GM11168 (cell line): ENCODE results near the gene ALG9.

Experiments
- in situ Hi-C: fragments of 300-500 bp; cut with MboI; formaldehyde crosslinking; loops from one replicate; pipeline ENCODE4 v1.12.0; 2022; ENCODE audit warnings: low sequenced_read_pairs; ENCODE audit not compliant: unreplicated experiment

The ALG9 gene

DNA sequence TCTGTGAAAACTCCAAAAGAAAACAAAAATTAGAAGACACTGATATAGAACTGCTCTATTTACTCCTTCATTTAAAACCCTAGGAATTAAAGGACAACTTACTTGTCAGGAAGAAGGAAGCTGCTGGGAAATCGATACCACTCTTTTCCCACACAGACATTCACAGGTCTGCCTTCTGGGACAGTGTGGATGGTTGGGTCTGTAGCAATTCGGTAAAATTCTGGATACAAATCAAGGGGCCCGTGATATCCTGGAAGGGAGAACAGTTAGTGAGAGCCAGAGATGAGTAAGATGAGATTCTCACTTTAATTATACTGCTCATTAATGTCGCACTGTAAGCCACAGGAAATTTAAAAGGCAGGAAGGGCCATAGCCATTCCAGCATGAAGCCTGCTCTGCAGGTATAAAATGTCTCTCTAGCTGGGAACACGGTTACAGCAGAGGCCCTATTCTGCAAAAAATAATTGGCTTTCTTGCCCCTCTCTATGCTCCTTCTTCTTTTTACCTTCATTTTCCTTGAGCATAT lies 34.0 kb downstream of the ALG9 start:
- in situ Hi-C loops: no loop called here

- in situ Hi-C loops: no loop called here
Measured at GRCh38 chr11:111836721-111837120, 34.7 kb downstream of the ALG9 start.

- in situ Hi-C loops: no loop called here
Measured at GRCh38 chr11:111836162-111836561, 35.2 kb downstream of the ALG9 start.

DNA sequence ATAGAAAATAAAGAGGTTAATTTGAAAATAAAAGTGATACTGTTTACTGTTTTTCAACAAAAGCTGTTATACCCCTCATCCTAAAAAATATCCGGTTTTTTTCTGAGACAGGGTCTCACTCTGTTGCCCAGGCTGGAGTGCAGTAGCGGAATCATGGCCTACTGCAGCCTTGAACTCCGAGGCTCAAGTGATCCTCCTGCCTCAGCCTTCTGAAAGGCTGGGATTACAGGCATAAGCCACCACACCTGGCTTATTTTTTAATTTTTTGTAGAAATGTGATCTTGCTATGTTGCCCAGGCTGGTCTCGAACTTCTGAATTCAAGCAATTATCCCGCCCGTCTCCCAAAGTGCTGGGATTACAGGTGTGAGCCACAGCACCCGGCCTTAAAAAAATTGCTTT lies 35.7 kb downstream of the ALG9 start:
- in situ Hi-C loops: no loop called here

- in situ Hi-C loops: no loop called here
Measured at GRCh38 chr11:111834432-111835163, 36.8 kb downstream of the ALG9 start.

- in situ Hi-C loops: no loop called here
Measured at GRCh38 chr11:111833524-111833923, 37.9 kb downstream of the ALG9 start.

DNA sequence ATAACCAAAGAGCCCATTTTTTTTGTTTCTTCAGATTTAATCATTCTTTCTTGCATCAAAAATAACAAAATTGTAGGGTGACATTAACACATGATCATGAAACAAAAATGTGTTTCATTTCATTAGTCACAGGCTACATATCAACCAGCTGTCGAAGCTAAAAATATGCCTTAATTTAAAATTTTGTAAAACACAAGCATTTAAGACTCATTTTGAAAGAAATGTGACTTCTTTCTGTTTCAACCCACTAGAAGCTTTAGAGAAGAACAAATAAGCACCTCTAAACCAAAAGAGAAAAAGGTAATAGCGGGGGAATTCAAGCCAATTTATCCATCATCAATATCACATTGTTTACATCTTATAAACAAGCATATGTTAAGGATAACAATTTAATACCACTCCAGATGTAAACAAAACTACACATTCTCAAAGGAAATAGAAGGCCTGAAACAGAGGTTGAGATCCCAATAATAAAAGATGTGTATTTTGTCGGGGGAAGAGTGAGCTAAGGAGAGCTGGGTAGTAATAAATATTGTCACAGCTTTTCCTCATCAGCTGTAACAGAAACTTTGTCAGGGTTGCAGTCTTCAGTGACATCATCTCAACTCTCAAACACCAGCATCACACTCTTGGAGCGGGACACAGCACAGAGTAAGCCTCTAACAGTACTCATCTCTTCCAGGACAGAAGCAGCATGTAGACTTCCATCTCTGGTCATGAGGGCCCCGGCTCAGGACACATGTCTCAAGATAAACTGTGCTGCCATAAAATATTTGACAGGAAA lies 42.0 kb downstream of the ALG9 start:
- in situ Hi-C loops: no loop called here

GRCh38 chr11:111826322-111826950 lies 44.9 kb downstream of the ALG9 start:
- in situ Hi-C loops: no loop called here

DNA sequence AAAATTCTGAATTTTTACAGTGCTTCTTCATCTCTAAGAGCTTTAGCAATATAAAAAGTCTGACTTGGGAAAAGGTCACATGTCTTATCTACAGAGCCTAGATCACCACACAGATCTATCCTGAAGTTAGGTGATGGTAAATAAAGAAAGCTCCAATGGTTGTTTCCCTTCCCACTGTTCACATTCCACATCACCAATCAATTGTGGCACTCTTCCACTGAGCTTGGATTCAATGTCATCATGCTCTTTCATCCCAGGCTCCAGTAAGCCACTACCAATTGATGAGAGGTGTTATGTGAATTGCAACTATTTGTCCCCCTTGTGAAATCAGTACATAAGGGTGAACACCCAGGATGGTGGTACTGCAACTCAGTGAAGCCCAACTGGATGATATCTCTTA lies 47.8 kb downstream of the ALG9 start:
- in situ Hi-C loops: no loop called here

- in situ Hi-C loops: no loop called here
Measured at GRCh38 chr11:111823131-111823530, 48.2 kb downstream of the ALG9 start.

GRCh38 chr11:111819829-111820237 lies 51.5 kb downstream of the ALG9 start:
- in situ Hi-C loops: no loop called here

GRCh38 chr11:111819161-111819828 lies 52.1 kb downstream of the ALG9 start:
- in situ Hi-C loops: no loop called here

DNA sequence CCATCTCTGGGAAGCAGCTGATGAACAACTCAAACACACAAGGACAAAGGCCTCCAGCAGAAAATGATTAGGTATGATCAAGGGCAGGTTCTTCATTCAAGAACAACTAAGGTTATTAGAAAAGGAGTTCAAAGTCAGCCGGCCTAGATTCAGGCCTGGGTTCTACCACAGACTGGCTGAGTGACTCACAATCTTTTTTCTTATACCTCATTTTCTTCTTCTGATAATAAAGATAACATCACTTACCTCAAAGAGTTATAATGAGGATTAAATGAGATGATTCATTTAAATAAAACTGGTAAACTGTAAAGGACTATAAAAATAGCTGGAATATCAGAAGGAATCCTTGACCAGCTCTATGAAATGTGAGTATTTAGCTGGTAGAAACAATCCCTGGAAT lies 55.9 kb downstream of the ALG9 start:
- in situ Hi-C loops: no loop called here

- in situ Hi-C loops: no loop called here
Measured at GRCh38 chr11:111814557-111815320, 56.6 kb downstream of the ALG9 start.

DNA sequence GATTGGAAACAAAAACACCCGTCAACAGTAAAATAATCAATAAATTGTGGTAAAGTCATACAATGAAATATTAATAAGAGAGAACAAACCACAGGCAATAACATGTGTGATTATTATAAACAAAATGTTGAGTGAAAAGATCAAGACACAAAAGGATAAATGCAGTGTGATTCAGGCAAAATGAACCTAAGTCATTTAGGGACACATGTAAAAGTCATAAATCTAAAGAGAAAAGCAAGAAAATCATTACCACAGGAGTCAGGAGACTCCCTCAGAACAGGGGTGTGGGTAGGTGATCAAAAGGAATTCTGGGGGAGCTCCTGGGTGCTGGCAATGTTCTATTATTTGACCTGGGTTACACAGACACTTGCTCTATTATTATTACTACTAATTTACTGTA lies 57.3 kb downstream of the ALG9 start:
- in situ Hi-C loops: no loop called here

- in situ Hi-C loops: no loop called here
Measured at GRCh38 chr11:111812211-111812610, 59.2 kb downstream of the ALG9 start.

DNA sequence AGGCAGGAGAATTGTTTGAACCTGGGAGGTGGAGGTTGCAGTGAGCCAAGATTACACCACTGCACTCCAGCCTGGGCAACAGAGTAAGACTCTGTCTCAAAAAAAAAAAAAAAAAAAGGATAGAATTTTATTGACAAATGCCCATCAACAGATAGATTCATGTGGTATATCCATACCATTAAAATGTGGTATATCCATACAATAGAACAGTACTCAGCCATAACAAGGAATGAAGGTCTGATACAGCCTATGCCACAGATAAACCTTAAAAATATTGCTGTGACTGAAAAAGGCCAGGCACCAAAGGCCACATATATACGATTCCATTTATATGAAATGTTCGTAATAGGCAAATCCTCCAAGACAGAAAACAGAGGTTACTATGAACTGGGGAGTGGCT lies 59.9 kb downstream of the ALG9 start:
- in situ Hi-C loops: no loop called here

DNA sequence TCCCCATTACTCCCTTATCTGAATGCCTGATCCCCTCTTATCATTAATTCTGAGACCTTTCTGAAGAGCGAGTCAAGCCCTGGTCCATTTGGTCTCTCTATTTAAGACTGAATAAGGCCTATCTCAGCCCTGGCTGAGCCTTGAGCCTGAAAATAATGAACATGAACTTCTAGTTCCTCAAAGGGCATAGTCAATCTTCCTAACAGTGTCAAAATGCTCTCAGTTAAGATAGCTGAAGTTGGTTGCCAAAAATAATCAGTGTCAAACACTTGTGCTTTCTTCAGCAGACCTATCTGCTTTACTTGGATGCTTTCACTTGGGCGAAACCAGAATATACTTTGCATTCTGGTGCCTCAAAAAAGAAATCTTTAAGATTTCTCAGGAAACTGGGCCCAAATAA lies 62.5 kb downstream of the ALG9 start:
- in situ Hi-C loops: no loop called here

- in situ Hi-C loops: no loop called here
Measured at GRCh38 chr11:111808063-111808588, 63.3 kb downstream of the ALG9 start.

DNA sequence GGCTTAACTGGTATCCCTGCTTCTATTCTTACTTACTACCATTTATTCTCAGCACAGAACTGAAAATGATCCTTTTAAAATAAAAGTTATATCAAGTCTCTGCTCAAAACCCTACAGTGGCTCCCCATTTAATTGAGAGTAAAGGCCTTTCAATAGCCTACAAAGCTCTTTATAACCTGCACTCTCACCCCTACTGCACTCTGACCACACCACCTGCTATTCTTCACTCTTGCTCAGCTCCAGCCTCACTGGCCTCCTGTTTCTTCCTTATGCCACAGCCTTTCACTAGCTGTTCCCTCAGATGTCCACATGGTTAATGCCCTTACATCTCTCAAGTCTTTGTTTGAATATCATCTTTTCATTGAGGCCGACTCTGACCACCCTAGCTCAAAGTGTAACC lies 64.3 kb downstream of the ALG9 start:
- in situ Hi-C loops: no loop called here
